ENCODE measurements around the gene ARVCF. TPM values are rescaled to one million over a fixed set of nuclear protein-coding genes. Genes with fewer than 3 reads are reported as not detected.

The ARVCF gene
- total RNA-seq, 1 donor from 2014 or later: 119 TPM

DNA sequence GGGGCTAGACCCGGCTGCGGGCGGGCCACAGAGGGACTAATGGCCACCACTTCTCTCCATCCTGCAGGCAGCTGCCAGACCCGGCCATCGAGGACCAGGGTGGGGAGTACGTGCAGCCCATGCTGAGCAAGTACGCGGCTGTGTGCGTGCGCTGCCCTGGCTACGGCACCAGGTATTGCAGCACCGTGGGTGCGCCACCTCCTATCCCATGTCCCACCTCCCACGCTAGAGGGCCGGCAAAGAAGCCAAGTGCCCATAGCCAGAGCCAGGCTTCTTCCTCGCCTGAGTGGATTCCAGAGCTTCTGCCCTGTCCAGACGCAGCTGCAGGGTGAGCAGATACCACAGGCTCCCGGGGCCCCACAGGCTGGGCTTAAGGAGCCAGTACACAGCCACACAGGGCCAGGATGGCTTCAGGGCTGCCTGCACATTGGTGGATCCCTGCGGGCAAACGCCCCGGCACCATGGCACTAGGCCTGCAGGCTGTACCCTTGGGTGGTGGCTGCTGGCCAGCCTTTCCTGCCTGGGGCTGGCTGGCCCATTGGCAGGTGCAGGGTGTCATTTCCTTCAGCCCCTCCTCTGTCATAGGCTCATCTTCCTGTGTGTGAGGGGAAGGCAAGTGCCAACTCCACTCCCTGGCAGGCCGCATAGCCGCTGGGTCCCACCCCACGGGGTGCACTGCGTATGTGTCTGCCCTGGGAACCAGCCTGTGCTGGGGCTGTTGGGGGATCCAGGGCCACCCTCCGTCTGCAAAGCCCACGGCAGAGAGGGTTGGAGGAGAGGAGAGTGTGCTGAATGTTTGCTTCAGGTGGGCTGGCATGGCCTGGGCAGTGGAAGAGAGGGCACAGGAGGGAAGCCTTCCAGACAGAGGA is 46.9 kb upstream of the ARVCF start:
- TF ChIP-seq, protein P1, sequence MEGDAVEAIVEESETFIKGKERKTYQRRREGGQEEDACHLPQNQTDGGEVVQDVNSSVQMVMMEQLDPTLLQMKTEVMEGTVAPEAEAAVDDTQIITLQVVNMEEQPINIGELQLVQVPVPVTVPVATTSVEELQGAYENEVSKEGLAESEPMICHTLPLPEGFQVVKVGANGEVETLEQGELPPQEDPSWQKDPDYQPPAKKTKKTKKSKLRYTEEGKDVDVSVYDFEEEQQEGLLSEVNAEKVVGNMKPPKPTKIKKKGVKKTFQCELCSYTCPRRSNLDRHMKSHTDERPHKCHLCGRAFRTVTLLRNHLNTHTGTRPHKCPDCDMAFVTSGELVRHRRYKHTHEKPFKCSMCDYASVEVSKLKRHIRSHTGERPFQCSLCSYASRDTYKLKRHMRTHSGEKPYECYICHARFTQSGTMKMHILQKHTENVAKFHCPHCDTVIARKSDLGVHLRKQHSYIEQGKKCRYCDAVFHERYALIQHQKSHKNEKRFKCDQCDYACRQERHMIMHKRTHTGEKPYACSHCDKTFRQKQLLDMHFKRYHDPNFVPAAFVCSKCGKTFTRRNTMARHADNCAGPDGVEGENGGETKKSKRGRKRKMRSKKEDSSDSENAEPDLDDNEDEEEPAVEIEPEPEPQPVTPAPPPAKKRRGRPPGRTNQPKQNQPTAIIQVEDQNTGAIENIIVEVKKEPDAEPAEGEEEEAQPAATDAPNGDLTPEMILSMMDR (IDR thresholded peaks at IDR 0.05; ENCODE audit: partially characterized antibody, unreplicated experiment): no peak
- Mint-ChIP-seq H3K36me3 (ENCODE audit: unreplicated experiment) (no peaks in the 10 kb centered on the region), H3K4me3 (ENCODE audit: unreplicated experiment) (no peak overlapping the region), H3K27me3 (ENCODE audit: unreplicated experiment) (peaks cover 4% of the 10 kb centered on the region), H3K27ac (ENCODE audit: unreplicated experiment) (no peak overlapping the region), H3K9me3 (ENCODE audit: unreplicated experiment) (peaks cover 7% of the 10 kb centered on the region), H3K4me1 (ENCODE audit: low read depth, unreplicated experiment) (no peaks in the 10 kb centered on the region)
- DNase-seq: no peak

DNA sequence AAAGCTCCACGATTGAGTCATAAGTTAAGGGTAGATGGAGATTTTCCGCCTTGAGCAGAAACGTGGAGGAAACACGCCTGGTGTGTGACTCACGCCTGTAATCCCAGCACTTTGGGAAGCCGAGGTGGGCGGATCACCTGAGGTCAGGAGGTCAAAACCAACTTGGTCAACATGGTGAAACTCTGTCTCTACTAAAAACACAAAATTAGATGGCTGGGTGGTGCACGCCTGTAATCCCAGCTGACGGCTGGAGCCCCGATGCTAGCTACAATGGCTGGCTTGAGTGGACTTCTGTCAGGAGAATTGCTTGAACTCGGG is 46.1 kb upstream of the ARVCF start:
- Mint-ChIP-seq H3K4me1 (ENCODE audit: low read depth, unreplicated experiment) (no peaks in the 10 kb centered on the region), H3K9me3 (ENCODE audit: unreplicated experiment) (peaks cover 6% of the 10 kb centered on the region), H3K27ac (ENCODE audit: unreplicated experiment) (peak overlapping the region; percentile 33), H3K36me3 (ENCODE audit: unreplicated experiment) (no peaks in the 10 kb centered on the region), H3K27me3 (ENCODE audit: unreplicated experiment) (peaks cover 6% of the 10 kb centered on the region), H3K4me3 (ENCODE audit: unreplicated experiment) (peak overlapping the region; percentile 55)
- DNase-seq: no peak
- TF ChIP-seq, protein P1 (IDR thresholded peaks at IDR 0.05; ENCODE audit: partially characterized antibody, unreplicated experiment): no peak

DNA sequence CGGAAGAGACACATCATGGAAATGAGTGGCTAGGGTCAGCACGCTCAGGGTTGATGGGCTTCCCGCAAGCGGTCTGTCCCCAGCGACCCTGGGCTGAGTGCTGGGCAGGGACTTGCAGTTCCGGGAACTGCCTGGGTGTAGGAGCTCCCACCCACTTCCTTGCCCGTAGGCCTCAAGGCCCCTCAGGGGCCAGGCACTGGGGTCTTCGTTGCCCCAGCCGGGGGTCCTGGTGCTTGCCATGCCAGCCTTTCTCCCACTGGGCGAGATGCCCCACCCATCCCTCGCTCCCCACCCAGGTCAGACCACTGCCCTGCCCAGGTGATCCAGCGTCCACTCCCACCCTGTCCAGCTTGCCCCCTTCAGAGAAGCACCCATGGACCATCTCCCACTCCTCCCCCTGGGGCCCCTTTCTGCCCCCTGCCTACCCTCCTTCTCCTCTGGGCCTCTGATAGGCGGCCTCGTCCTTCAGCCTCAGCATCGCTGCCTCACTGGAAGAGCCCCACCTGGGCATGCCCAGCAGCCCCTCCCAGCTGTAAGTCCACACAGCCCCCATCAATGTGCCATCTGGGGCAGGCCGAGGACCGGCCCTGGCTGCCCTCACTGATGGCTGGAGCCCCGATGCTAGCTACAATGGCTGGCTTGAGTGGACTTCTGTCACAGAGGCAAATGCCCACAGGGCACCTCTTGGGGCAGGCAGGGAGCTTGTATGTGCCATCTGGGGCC is 45.6 kb upstream of the ARVCF start:
- H3K27ac Mint-ChIP-seq (ENCODE audit: unreplicated experiment): no peak overlapping the region
- H3K4me1 Mint-ChIP-seq (ENCODE audit: low read depth, unreplicated experiment): no peaks in the 10 kb centered on the region
- TF ChIP-seq, protein P1 (IDR thresholded peaks at IDR 0.05; ENCODE audit: partially characterized antibody, unreplicated experiment): no peak
- H3K27me3 Mint-ChIP-seq (ENCODE audit: unreplicated experiment): peaks cover 6% of the 10 kb centered on the region
- no peaks in the 10 kb centered on the region for H3K36me3 Mint-ChIP-seq (ENCODE audit: unreplicated experiment)
- peaks cover 6% of the 10 kb centered on the region for H3K9me3 Mint-ChIP-seq (ENCODE audit: unreplicated experiment)
- H3K4me3 Mint-ChIP-seq (ENCODE audit: unreplicated experiment): no peak overlapping the region
- no peak for DNase-seq

DNA sequence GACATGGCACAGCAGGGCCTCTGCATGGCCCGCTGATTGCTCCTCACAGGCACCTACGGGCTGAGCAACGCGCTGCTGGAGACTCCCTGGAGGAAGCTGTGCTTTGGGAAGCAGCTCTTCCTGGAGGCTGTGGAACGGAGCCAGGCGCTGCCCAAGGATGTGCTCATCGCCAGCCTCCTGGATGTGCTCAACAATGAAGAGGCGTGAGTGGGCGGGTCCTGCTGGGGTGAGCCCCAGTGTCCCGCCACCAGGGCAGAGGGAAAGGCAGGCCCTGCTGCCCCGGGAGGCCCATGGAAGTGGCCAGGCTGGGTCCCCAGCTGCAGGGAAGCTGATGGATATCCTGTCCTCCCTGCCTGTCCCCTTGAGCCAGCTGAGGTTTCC is 44.8 kb upstream of the ARVCF start:
- Mint-ChIP-seq H3K36me3 (ENCODE audit: unreplicated experiment) (no peaks in the 10 kb centered on the region), H3K9me3 (ENCODE audit: unreplicated experiment) (peaks cover 6% of the 10 kb centered on the region), H3K27me3 (ENCODE audit: unreplicated experiment) (peaks cover 7% of the 10 kb centered on the region), H3K4me1 (ENCODE audit: low read depth, unreplicated experiment) (no peaks in the 10 kb centered on the region), H3K27ac (ENCODE audit: unreplicated experiment) (no peak overlapping the region), H3K4me3 (ENCODE audit: unreplicated experiment) (no peak overlapping the region)
- no peak for DNase-seq
- TF ChIP-seq, protein P1 (IDR thresholded peaks at IDR 0.05; ENCODE audit: partially characterized antibody, unreplicated experiment): no peak
